AG04449 (cell line): ENCODE data around the gene KCNJ11.

Experiments
- CTCF ChIA-PET: fragments of 350-600 bp; formaldehyde crosslinking; extraction: SDS; loops from one replicate; lab custom pipeline; 2021; ENCODE audit warnings: antibody characterized with exemption; lab: Yijun Ruan, JAX
- POLR2A ChIA-PET: fragments of 400-600, 350-600 bp; formaldehyde crosslinking; extraction: SDS; loops from one replicate; lab custom pipeline; 2020; ENCODE audit warnings: antibody characterized with exemption, inconsistent platforms; lab: Yijun Ruan, JAX
- DNase-seq: peaks from one replicate; pipeline ENCODE4 v3.0.0-alpha.2; 2010; ENCODE audit warnings: low read depth, low spot score
- H3K4me3 ChIP-seq: 2 replicates; pipeline ENCODE4 v1.5.1; 2011; ENCODE audit warnings: low read depth, mild to moderate bottlenecking, control low read depth, low read length
- CTCF ChIP-seq: IDR thresholded peaks from one replicate; pipeline ENCODE4 v1.5.1; 2011; ENCODE audit warnings: mild to moderate bottlenecking, moderate library complexity, low read length, control low read depth, inconsistent platforms; ENCODE audit not compliant: insufficient read depth; ENCODE audit errors: missing control alignments

The KCNJ11 gene

GRCh38 chr11:17389957-17390649 is 1.6 kb upstream of the KCNJ11 start:
- ChIA-PET CTCF (interaction anchor here (0.7 to 2.7 kb wide), 3 partner anchors 12 to 160 kb away, joined by 3 to 8 read pairs (median 6); no protein-coding TSS in a partner anchor), POLR2A (no interaction called here)
- no peak for TF ChIP-seq CTCF
- no peak overlapping the region for H3K4me3 ChIP-seq
- no peak for DNase-seq

- CTCF ChIA-PET: interaction anchor here (0.9 to 2.7 kb wide), 4 partner anchors 11 to 216 kb away, joined by 3 to 10 read pairs (median 7); no protein-coding TSS in a partner anchor
- POLR2A ChIA-PET: no interaction called here
- DNase-seq: no peak
- peak overlapping the region; percentile 34 for H3K4me3 ChIP-seq
- TF ChIP-seq CTCF: peak; percentile 70
Observed at GRCh38 chr11:17389211-17389956, 925 bp upstream of the KCNJ11 start.

GRCh38 chr11:17387811-17388210 is 648 bp downstream of the KCNJ11 start:
- no peak for DNase-seq
- POLR2A ChIA-PET: no interaction called here
- CTCF ChIA-PET: interaction anchor here (1.4 to 1.6 kb wide), 3 partner anchors 18 to 140 kb away, joined by 3 to 10 read pairs (median 6); no protein-coding TSS in a partner anchor

GRCh38 chr11:17387254-17387653 is 1.2 kb downstream of the KCNJ11 start:
- POLR2A ChIA-PET: interaction anchor here (0.6 kb wide), 1 partner anchor 309 kb away, joined by 3 read pairs; no protein-coding TSS in a partner anchor
- no peak for DNase-seq
- CTCF ChIA-PET: interaction anchor here (0.6 to 7.3 kb wide), 10 partner anchors 18 to 154 kb away, joined by 3 to 65 read pairs (median 3); no protein-coding TSS in a partner anchor
- no peak for TF ChIP-seq CTCF
- H3K4me3 ChIP-seq: no peak overlapping the region

More at GRCh38 chr11:17387811-17388210, 648 bp downstream of the KCNJ11 start:
- TF ChIP-seq CTCF: no peak
- no peak overlapping the region for H3K4me3 ChIP-seq

- no peak for DNase-seq
- ChIA-PET POLR2A (interaction anchor here (0.5 to 0.6 kb wide), 2 partner anchors 19 to 309 kb away, joined by 3 read pairs; no protein-coding TSS in a partner anchor), CTCF (interaction anchor here (0.6 to 7.3 kb wide), 12 partner anchors 12 to 154 kb away, joined by 3 to 65 read pairs (median 3); no protein-coding TSS in a partner anchor)
- H3K4me3 ChIP-seq: no peak overlapping the region
- peak; percentile 76 for TF ChIP-seq CTCF
Observed at GRCh38 chr11:17386331-17387084, 2.0 kb downstream of the KCNJ11 start.
